PC-3 (cell line): Measurements from ENCODE around the gene RAB20.

Experiments used
- CTCF ChIP-seq: fragments of 300-600 bp; sonication (generic); conservative IDR thresholded peaks from 2 replicates; pipeline ENCODE4 v1.5.1; 2017; ENCODE audit warnings: antibody characterized with exemption, low read depth, mild to moderate bottlenecking, low read length
- EZH2 ChIP-seq: fragments of 300-600 bp; sonication (generic); IDR thresholded peaks from one replicate; pipeline ENCODE4 v1.6.1; 2017; ENCODE audit warnings: antibody characterized with exemption, mild to moderate bottlenecking, low read length; ENCODE audit not compliant: unreplicated experiment

- TF ChIP-seq EZH2 (no peak), CTCF (no peak)
Observed at GRCh38 chr13:110610955-110611595, 49.6 kb upstream of the RAB20 start.
